Stomach (tissue), 4 donors: ENCODE results near the gene KSR2.

ENCODE experiments used
- CTCF ChIP-seq, 7 experiments: fragments of 450-650 bp in 4 of 7; fragments of 200-600 bp in 3 of 7; sonication (generic) in 3 of 7; IDR thresholded peaks; one replicate each; pipeline ENCODE4 v1.5.1; 2016 to 2019; ENCODE audit warnings: antibody characterized with exemption in 7 of 7, control low read depth in 2 of 7, mild to moderate bottlenecking in 1 of 7
- POLR2A ChIP-seq, 4 donors: fragments of 450-650 bp; IDR thresholded peaks; one replicate each; pipeline ENCODE4 v1.6.1; 2016; ENCODE audit warnings: antibody characterized with exemption in 4 of 4, control low read depth in 2 of 4, mild to moderate bottlenecking in 1 of 4, moderate library complexity in 1 of 4
- POLR2AphosphoS5 ChIP-seq, 3 donors: sonication (generic); formaldehyde crosslinking; IDR thresholded peaks; one replicate each; pipeline ENCODE4 v1.6.1; 2016; ENCODE audit warnings: antibody characterized with exemption in 3 of 3

GRCh38 chr12:117472983-117473382 lies 495.8 kb downstream of the KSR2 start:
- TF ChIP-seq POLR2A (IDR thresholded peaks at IDR 0.05) (no peak), CTCF (IDR thresholded peaks at IDR 0.05) (no peak), POLR2AphosphoS5 (IDR thresholded peaks at IDR 0.05) (no peak)
